SK-N-SH (cell line): Measurements from ENCODE around the gene NCOA4. TPM values are rescaled to one million over a fixed set of nuclear protein-coding genes. Genes with fewer than 3 reads are reported as not detected.

Experiments
- CTCF ChIA-PET: fragments of 300-600, 350-600 bp; formaldehyde crosslinking; extraction: SDS; loops from one replicate; lab custom pipeline; 2021; lab: Yijun Ruan, JAX
- POLR2A ChIA-PET: fragments of 350-600 bp; sonication (Branson Sonifier 250); formaldehyde crosslinking; extraction: SDS; loops from one replicate; lab custom pipeline; 2020; ENCODE audit warnings: antibody characterized with exemption, inconsistent platforms; lab: Yijun Ruan, JAX
- DNase-seq: peaks from one replicate; pipeline ENCODE4 v3.0.0; 2012
- H2AFZ ChIP-seq: fragments of 200-600 bp; sonication (generic); 2 replicates; pipeline ENCODE4 v1.8.1; 2016; ENCODE audit warnings: antibody characterized with exemption, mild to moderate bottlenecking, low read depth
- H3F3A ChIP-seq: fragments of 200-600 bp; sonication (generic); replicated peaks from 2 replicates; pipeline ENCODE3; 2016; ENCODE audit warnings: antibody characterized with exemption, mild to moderate bottlenecking; ENCODE audit not compliant: insufficient read depth
- H3K27ac ChIP-seq, 2 experiments: fragments of 200-500 bp in 1 of 2; fragments of 200-600 bp in 1 of 2; sonication (Bioruptor generic) in 1 of 2; sonication (generic), shearing (Covaris generic) in 1 of 2; 2 replicates each; pipeline versions ENCODE4 v1.5.1 to v1.6.1; 2014 to 2016; ENCODE audit warnings: low read depth in 2 of 2, inconsistent platforms in 1 of 2, low read length in 1 of 2, mild to moderate bottlenecking in 1 of 2, mixed read lengths in 1 of 2
- H3K27me3 ChIP-seq: fragments of 200-600 bp; sonication (generic), shearing (Covaris generic); 2 replicates; pipeline ENCODE4 v1.6.1; 2016; ENCODE audit warnings: mixed run types; ENCODE audit not compliant: insufficient read depth
- H3K36me3 ChIP-seq, 2 experiments: fragments of 200-500 bp in 1 of 2; fragments of 200-600 bp in 1 of 2; sonication (Bioruptor generic) in 1 of 2; sonication (generic) in 1 of 2; replicated peaks in 1 of 2; 2 replicates each; pipeline versions ENCODE3 to v1.5.1; 2014 to 2016; ENCODE audit warnings: low read length in 1 of 2, mild to moderate bottlenecking in 1 of 2; ENCODE audit not compliant: insufficient read depth in 2 of 2, control insufficient read depth in 1 of 2
- H3K4me1 ChIP-seq, 2 experiments: fragments of 200-500 bp in 1 of 2; fragments of 200-600 bp in 1 of 2; sonication (Bioruptor generic) in 1 of 2; sonication (generic), shearing (Covaris generic) in 1 of 2; 2 replicates each; pipeline versions ENCODE4 v1.5.1 to v1.6.1; 2014 to 2016; ENCODE audit warnings: low read depth in 1 of 2, low read length in 1 of 2, mixed run types in 1 of 2; ENCODE audit not compliant: insufficient read depth in 2 of 2, control insufficient read depth in 1 of 2
- H3K4me2 ChIP-seq: fragments of 200-600 bp; sonication (generic), shearing (Covaris generic); 2 replicates; pipeline ENCODE4 v1.6.1; 2017; ENCODE audit warnings: mixed run types
- H3K4me3 ChIP-seq, 2 experiments: fragments of 200-500 bp in 1 of 2; fragments of 200-600 bp in 1 of 2; sonication (Bioruptor generic) in 1 of 2; sonication (generic), shearing (Covaris generic) in 1 of 2; 2 replicates each; pipeline versions ENCODE4 v1.5.1 to v1.8.1; 2014 to 2016; ENCODE audit warnings: low read depth in 2 of 2, inconsistent platforms in 1 of 2, low read length in 1 of 2, mild to moderate bottlenecking in 1 of 2, mixed read lengths in 1 of 2, moderate library complexity in 1 of 2
- H3K79me2 ChIP-seq: fragments of 200-600 bp; sonication (generic); 2 replicates; pipeline ENCODE4 v1.8.1; 2017; ENCODE audit warnings: mild to moderate bottlenecking; ENCODE audit not compliant: insufficient read depth
- H3K9ac ChIP-seq: fragments of 200-600 bp; sonication (generic); 2 replicates; pipeline ENCODE4 v1.6.1; 2017; ENCODE audit warnings: mixed run types
- H3K9me2 ChIP-seq: fragments of 200-600 bp; sonication (generic); 2 replicates; pipeline ENCODE4 v1.6.1; 2017; ENCODE audit warnings: mixed run types
- H3K9me3 ChIP-seq: fragments of 200-600 bp; sonication (generic); 2 replicates; pipeline ENCODE4 v1.6.1; 2017; ENCODE audit warnings: mixed run types, mild to moderate bottlenecking, moderate library complexity
- H4K20me1 ChIP-seq: fragments of 200-600 bp; sonication (generic); 2 replicates; pipeline ENCODE4 v1.6.1; 2017; ENCODE audit warnings: mild to moderate bottlenecking, mixed run types; ENCODE audit not compliant: insufficient read depth
- CHD2 ChIP-seq: fragments of 150-350 bp; IDR thresholded peaks from 2 replicates; pipeline ENCODE4 v1.6.1; 2018; ENCODE audit warnings: low read length; ENCODE audit not compliant: partially characterized antibody
- CTCF ChIP-seq: fragments of 200-600 bp; sonication (generic); IDR thresholded peaks from 2 replicates; pipeline ENCODE4 v1.6.1; 2017; ENCODE audit warnings: antibody characterized with exemption, mild to moderate bottlenecking, moderate library complexity
- ELF1 ChIP-seq: IDR thresholded peaks from 2 replicates; pipeline ENCODE4 v1.4.0; 2012
- EP300 ChIP-seq, 2 experiments: IDR thresholded peaks; 2 replicates each; pipeline versions ENCODE4 v1.4.0 to v1.6.1; 2012; ENCODE audit warnings: borderline replicate concordance in 1 of 2, low read depth in 1 of 2, low read length in 1 of 2
- FOSL2 ChIP-seq: IDR thresholded peaks from 2 replicates; pipeline ENCODE4 v1.4.0; 2012; ENCODE audit warnings: low read depth, mild to moderate bottlenecking, moderate library complexity, borderline replicate concordance
- FOXJ3 ChIP-seq: sonication (generic); formaldehyde crosslinking; IDR thresholded peaks from 2 replicates; pipeline ENCODE4 v1.5.1; 2020; ENCODE audit warnings: mild to moderate bottlenecking, missing genetic modification reagents
- GATA2 ChIP-seq: sonication (generic); formaldehyde crosslinking; IDR thresholded peaks from 2 replicates; pipeline ENCODE4 v1.5.0; 2020; ENCODE audit warnings: mild to moderate bottlenecking, missing genetic modification reagents
- IRF3 ChIP-seq: fragments of 150-350 bp; IDR thresholded peaks from 2 replicates; pipeline ENCODE4 v1.6.1; 2016; ENCODE audit warnings: mild to moderate bottlenecking, low read depth, low read length
- MAX ChIP-seq: IDR thresholded peaks from 2 replicates; pipeline ENCODE4 v1.4.0; 2012; ENCODE audit warnings: low read depth
- MXI1 ChIP-seq: IDR thresholded peaks from 2 replicates; pipeline ENCODE4 v1.6.1; 2012; ENCODE audit warnings: mild to moderate bottlenecking, low read depth, low read length, improper control_type of control experiment
- NFIC ChIP-seq: IDR thresholded peaks from 2 replicates; pipeline ENCODE4 v1.4.0; 2012; ENCODE audit warnings: borderline replicate concordance
- RAD21 ChIP-seq: IDR thresholded peaks from 2 replicates; pipeline ENCODE4 v1.6.1; 2012; ENCODE audit warnings: mild to moderate bottlenecking, low read length
- RCOR1 ChIP-seq: fragments of 150-350 bp; IDR thresholded peaks from 2 replicates; pipeline ENCODE4 v1.6.1; 2017; ENCODE audit warnings: antibody characterized with exemption, low read length
- RFX5 ChIP-seq: IDR thresholded peaks from 2 replicates; pipeline ENCODE4 v1.6.1; 2012; ENCODE audit warnings: mild to moderate bottlenecking, improper control_type of control experiment, low read length
- TAF1 ChIP-seq: IDR thresholded peaks from 2 replicates; pipeline ENCODE4 v1.6.1; 2012; ENCODE audit warnings: low read depth, mild to moderate bottlenecking, low read length, moderate library complexity, borderline replicate concordance
- TCF12 ChIP-seq: IDR thresholded peaks from 2 replicates; pipeline ENCODE4 v1.4.0; 2012
- USF1 ChIP-seq: IDR thresholded peaks from 2 replicates; pipeline ENCODE4 v1.4.0; 2012; ENCODE audit warnings: low read depth, borderline replicate concordance
- USF2 ChIP-seq: fragments of 150-350 bp; IDR thresholded peaks from 2 replicates; pipeline ENCODE4 v1.6.1; 2017; ENCODE audit warnings: antibody characterized with exemption, low read length, low read depth, borderline replicate concordance
- YY1 ChIP-seq: IDR thresholded peaks from 2 replicates; pipeline ENCODE4 v1.4.0; 2012; ENCODE audit warnings: low read depth, mild to moderate bottlenecking
- WGBS: methylation state at CpG from one replicate; pipeline ENCODE4 v1.1.6; 2017; ENCODE audit warnings: low lambda C conversion rate; 5-methylcytosine and 5-hydroxymethylcytosine counted together
- polyA plus RNA-seq, 3 experiments: library from polyadenylated mRNA; depleted of rRNA; stranded (reverse); fragments of >200 nt; gene quantifications; 2 replicates each; pipeline ENCODE4 v1.2.3, GENCODE V29; 2012

The NCOA4 gene
- polyA plus RNA-seq, 1 of the 3 experiments (the other 2 are of a cell fraction) = 30.3 TPM

GRCh38 chr10:46016190-46016589 is 14.2 kb downstream of the NCOA4 start:
- H4K20me1 ChIP-seq = peaks cover 30% of the 10 kb centered on the region
- TF ChIP-seq CHD2 (no peak), EP300 (IDR thresholded peaks at IDR 0.05; ENCODE audit: borderline replicate concordance in 1 of 2, low read depth in 1 of 2, low read length in 1 of 2) (0 out of 4 replicates have a peak, but pooled peaks of 1 of the 2 experiments have one; percentile 16)
- no peaks in the 10 kb centered on the region for H3K9me3 ChIP-seq
- no peak overlapping the region for H3K4me2 ChIP-seq
- no peaks in the 10 kb centered on the region for H3K27me3 ChIP-seq
- H3K4me3 ChIP-seq = no peak overlapping the region
- no peak overlapping the region for H3K9ac ChIP-seq
- no peak overlapping the region for H3K27ac ChIP-seq
- no peak overlapping the region for H2AFZ ChIP-seq
- DNase-seq = no peak
- no peaks in the 10 kb centered on the region for H3K9me2 ChIP-seq
- peaks cover 44 to 47% of the 10 kb centered on the region in 2 experiments for H3K36me3 ChIP-seq
- peaks cover 3 to 22% of the 10 kb centered on the region in 2 experiments for H3K4me1 ChIP-seq
- WGBS = 100% methylated on average over 5 of the region's 5 CpGs
- ChIA-PET CTCF (interaction anchor here (1.0 to 4.1 kb wide), 2 partner anchors 9 to 13 kb away, joined by 5 to 24 read pairs; partner anchors contain the start of gene NCOA4), POLR2A (interaction anchor here (1.1 kb wide), 1 partner anchor 10 kb away, joined by 3 read pairs; no protein-coding TSS in a partner anchor)
- peaks cover 9% of the 10 kb centered on the region for H3F3A ChIP-seq
- H3K79me2 ChIP-seq = peaks cover 68% of the 10 kb centered on the region

- 85% methylated on average over 5 of the region's 5 CpGs for WGBS
- no peak overlapping the region for H3K4me2 ChIP-seq
- no peak for TF ChIP-seq USF2
- TF ChIP-seq USF1 = no peak
- TF ChIP-seq TCF12 = no peak
- no peak for TF ChIP-seq TAF1
- TF ChIP-seq RCOR1 = no peak
- no peak for TF ChIP-seq RAD21
- TF ChIP-seq FOXJ3 = no peak
- no peak for TF ChIP-seq ELF1
- no peak for TF ChIP-seq CTCF
- no peak for TF ChIP-seq CHD2
- no peak for TF ChIP-seq IRF3
- TF ChIP-seq RFX5 = no peak
- TF ChIP-seq MXI1 = no peak
- no peak for TF ChIP-seq GATA2 (CRISPR knock-in tag)
- no peak for TF ChIP-seq YY1
- TF ChIP-seq MAX = no peak
- no peak for TF ChIP-seq FOSL2
- no peak for TF ChIP-seq NFIC
- H3K9ac ChIP-seq = no peak overlapping the region
- CTCF ChIA-PET = interaction anchor here (1.0 kb wide), 1 partner anchor 7 kb away, joined by 5 read pairs; no protein-coding TSS in a partner anchor
- peaks cover 2 to 17% of the 10 kb centered on the region in 2 experiments; a peak in 3 of 4 replicates for H3K4me1 ChIP-seq
- POLR2A ChIA-PET = interaction anchor here (0.8 kb wide), 1 partner anchor 18 kb away, joined by 4 read pairs; no protein-coding TSS in a partner anchor
- H3K27me3 ChIP-seq = no peaks in the 10 kb centered on the region
- peaks cover 52 to 56% of the 10 kb centered on the region in 2 experiments for H3K36me3 ChIP-seq
- no peak for DNase-seq
- peaks cover 54% of the 10 kb centered on the region for H3K79me2 ChIP-seq
- H3K27ac ChIP-seq = no peak overlapping the region
- H3K9me2 ChIP-seq = no peaks in the 10 kb centered on the region
- H3K4me3 ChIP-seq = no peak overlapping the region
- H3K9me3 ChIP-seq = no peaks in the 10 kb centered on the region
- H3F3A ChIP-seq = peaks cover 9% of the 10 kb centered on the region
- H4K20me1 ChIP-seq = peaks cover 23% of the 10 kb centered on the region
- no peak overlapping the region for H2AFZ ChIP-seq
Observed at GRCh38 chr10:46014683-46015405, 15.6 kb downstream of the NCOA4 start.
